OCI-LY7 (cell line): ENCODE measurements around the gene GPRC5A.

Experiments
- EZH2phosphoT487 ChIP-seq: fragments of 200-600 bp; sonication (generic); IDR thresholded peaks from 2 replicates; pipeline ENCODE4 v1.6.1; 2018; ENCODE audit warnings: low read depth, borderline replicate concordance, mild to moderate bottlenecking, mixed run types, antibody characterized with exemption, low read length, moderate library complexity, mixed read lengths
- TF ChIP-seq, protein P1 (sequence below): fragments of 200-600 bp; sonication (generic); conservative IDR thresholded peaks from 2 replicates; pipeline ENCODE4 v1.5.1; 2014; ENCODE audit warnings: mild to moderate bottlenecking, antibody characterized with exemption, low read length, moderate library complexity, mixed read lengths

- no peak for TF ChIP-seq EZH2phosphoT487
- TF ChIP-seq, protein P1, sequence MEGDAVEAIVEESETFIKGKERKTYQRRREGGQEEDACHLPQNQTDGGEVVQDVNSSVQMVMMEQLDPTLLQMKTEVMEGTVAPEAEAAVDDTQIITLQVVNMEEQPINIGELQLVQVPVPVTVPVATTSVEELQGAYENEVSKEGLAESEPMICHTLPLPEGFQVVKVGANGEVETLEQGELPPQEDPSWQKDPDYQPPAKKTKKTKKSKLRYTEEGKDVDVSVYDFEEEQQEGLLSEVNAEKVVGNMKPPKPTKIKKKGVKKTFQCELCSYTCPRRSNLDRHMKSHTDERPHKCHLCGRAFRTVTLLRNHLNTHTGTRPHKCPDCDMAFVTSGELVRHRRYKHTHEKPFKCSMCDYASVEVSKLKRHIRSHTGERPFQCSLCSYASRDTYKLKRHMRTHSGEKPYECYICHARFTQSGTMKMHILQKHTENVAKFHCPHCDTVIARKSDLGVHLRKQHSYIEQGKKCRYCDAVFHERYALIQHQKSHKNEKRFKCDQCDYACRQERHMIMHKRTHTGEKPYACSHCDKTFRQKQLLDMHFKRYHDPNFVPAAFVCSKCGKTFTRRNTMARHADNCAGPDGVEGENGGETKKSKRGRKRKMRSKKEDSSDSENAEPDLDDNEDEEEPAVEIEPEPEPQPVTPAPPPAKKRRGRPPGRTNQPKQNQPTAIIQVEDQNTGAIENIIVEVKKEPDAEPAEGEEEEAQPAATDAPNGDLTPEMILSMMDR: no peak
These were observed 14.1 kb upstream of the GPRC5A start for GRCh38 chr12:12877153-12877768.
